Ascending aorta (tissue), 2 donors: ENCODE data around the gene MAP7D2. TPM values are rescaled to one million over a fixed set of nuclear protein-coding genes. Genes with fewer than 3 reads are reported as not detected.

ENCODE experiments used
- DNase-seq, 2 donors: peaks; one replicate each; pipeline ENCODE4 v3.0.0-alpha.2; 2019; ENCODE audit warnings: low spot score in 2 of 2
- H3K27ac ChIP-seq, 2 donors: fragments of 200-600 bp; sonication (generic); one replicate each; pipeline ENCODE4 v1.5.1; 2016 to 2017; ENCODE audit warnings: mild to moderate bottlenecking in 1 of 2
- H3K27me3 ChIP-seq: fragments of 200-600 bp; sonication (generic); one replicate; pipeline ENCODE4 v1.5.1; 2017
- H3K36me3 ChIP-seq, 2 donors: fragments of 200-600 bp; sonication (generic); one replicate each; pipeline ENCODE4 v1.5.1; 2016
- H3K4me1 ChIP-seq, 2 donors: fragments of 200-600 bp; sonication (generic); one replicate each; pipeline ENCODE4 v1.5.1; 2016 to 2017; ENCODE audit warnings: mild to moderate bottlenecking in 1 of 2
- H3K4me3 ChIP-seq, 2 donors: fragments of 200-600 bp; sonication (generic); one replicate each; pipeline ENCODE4 v1.5.1; 2016 to 2017; ENCODE audit warnings: mild to moderate bottlenecking in 1 of 2
- H3K9me3 ChIP-seq, 2 donors: fragments of 200-600 bp; sonication (generic); one replicate each; pipeline ENCODE4 v1.5.1; 2016
- intact Hi-C: fragments of 100-400 bp; cut with DNase I; formaldehyde crosslinking; loops from one replicate; pipeline ENCODE4 v1.15.1; 2023
- total RNA-seq: library from RNA; depleted of rRNA; stranded (reverse); fragments of >200 nt; gene quantifications from one replicate; pipeline ENCODE4 v1.1.0, GENCODE V29; 2016
- TF ChIP-seq, protein P1 (sequence below), 3 experiments: fragments of 200-600 bp in 2 of 3; fragments of 450-650 bp in 1 of 3; sonication (generic) in 2 of 3; IDR thresholded peaks; one replicate each; pipeline ENCODE4 v1.5.1; 2016 to 2019; ENCODE audit warnings: antibody characterized with exemption in 3 of 3, mild to moderate bottlenecking in 1 of 3, moderate library complexity in 1 of 3

Gene MAP7D2
- total RNA-seq, 1 donor from 2014 or later, result not detected

DNA sequence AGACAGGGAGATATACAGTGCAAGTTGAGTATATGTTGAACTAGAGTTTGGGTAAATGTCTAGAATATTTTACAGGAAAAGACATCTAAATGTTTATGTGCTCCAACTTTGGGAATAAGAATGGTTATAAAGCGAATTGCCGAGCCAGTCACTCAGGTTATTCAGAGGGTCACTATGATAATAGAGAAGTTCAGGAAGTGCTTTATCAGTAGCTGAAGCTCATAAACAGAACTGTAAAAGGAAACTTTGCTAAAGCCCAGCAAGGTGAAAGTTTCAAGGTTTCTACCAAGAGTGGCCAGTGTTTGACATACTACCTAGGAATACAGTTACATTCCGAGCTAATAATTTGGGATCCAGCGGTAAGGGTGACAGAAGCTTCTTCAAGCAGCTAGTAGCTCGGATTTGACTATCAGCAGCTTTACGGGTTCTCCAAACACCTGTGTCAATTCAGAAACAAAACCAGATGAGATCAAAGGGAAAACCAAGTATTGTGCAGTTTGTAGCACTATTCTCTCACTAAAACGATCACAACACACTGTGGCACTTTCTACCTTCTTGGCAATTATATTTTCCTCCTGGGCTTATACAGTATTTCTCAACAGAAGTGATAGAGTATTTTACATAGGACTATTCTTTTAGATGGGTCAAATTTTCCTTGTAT is 108.6 kb downstream of the MAP7D2 start:
- intact Hi-C loops, result no loop called here
- Histone ChIP-seq H3K4me1 (no peaks in the 10 kb centered on the region), H3K27me3 (no peaks in the 10 kb centered on the region), H3K9me3 (no peaks in the 10 kb centered on the region), H3K36me3 (no peaks in the 10 kb centered on the region), H3K4me3 (no peak overlapping the region), H3K27ac (no peak overlapping the region)
- TF ChIP-seq, protein P1, sequence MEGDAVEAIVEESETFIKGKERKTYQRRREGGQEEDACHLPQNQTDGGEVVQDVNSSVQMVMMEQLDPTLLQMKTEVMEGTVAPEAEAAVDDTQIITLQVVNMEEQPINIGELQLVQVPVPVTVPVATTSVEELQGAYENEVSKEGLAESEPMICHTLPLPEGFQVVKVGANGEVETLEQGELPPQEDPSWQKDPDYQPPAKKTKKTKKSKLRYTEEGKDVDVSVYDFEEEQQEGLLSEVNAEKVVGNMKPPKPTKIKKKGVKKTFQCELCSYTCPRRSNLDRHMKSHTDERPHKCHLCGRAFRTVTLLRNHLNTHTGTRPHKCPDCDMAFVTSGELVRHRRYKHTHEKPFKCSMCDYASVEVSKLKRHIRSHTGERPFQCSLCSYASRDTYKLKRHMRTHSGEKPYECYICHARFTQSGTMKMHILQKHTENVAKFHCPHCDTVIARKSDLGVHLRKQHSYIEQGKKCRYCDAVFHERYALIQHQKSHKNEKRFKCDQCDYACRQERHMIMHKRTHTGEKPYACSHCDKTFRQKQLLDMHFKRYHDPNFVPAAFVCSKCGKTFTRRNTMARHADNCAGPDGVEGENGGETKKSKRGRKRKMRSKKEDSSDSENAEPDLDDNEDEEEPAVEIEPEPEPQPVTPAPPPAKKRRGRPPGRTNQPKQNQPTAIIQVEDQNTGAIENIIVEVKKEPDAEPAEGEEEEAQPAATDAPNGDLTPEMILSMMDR (IDR thresholded peaks at IDR 0.05), result no peak
- DNase-seq, result no peak

DNA sequence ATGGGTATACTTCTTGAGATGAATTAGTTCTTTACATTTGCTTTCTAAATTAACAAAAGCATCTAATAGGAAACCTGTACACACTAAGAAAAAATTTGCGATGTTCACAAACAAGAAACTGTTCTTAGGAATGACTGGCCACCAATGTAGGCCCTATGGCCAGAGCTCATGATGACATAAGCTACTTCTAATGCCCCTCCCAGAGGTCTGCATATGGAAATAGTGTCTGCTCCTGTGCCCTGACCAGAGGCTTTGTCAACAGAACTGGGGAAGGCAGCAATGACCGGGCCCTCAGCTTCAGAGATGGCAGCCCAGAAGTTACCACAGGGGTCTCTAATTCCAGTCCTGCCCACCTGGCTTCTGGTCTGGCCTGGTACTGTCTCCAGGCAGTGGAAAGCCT is 110.8 kb downstream of the MAP7D2 start:
- intact Hi-C loops, result no loop called here
- TF ChIP-seq, protein P1 (IDR thresholded peaks at IDR 0.05), result no peak
- H3K4me3 ChIP-seq, result no peak overlapping the region
- H3K9me3 ChIP-seq, result no peaks in the 10 kb centered on the region
- no peak overlapping the region for H3K27ac ChIP-seq
- H3K36me3 ChIP-seq, result no peaks in the 10 kb centered on the region
- DNase-seq, result no peak
- H3K27me3 ChIP-seq, result no peaks in the 10 kb centered on the region
- no peaks in the 10 kb centered on the region for H3K4me1 ChIP-seq

DNA sequence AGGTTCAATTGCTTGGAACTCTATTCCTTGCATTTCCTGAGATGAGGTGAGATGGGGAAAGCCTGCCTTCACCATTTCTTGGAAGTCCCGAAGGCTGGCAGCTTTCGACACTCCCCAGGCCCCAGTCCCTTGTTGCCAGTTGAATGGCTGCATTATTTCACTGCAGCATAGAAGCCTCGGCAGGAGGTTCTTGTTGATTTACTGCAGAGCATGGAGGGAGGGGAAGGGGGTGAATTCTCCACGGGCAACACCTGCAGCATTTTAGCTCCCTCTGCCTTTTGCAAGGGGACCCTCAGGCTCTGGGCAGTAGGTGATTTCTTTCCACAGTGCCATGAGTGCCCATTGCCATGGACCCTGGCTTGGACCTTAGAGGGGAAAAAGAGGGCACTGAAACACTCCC is 115.1 kb downstream of the MAP7D2 start:
- intact Hi-C loops, result no loop called here
- TF ChIP-seq, protein P1 (IDR thresholded peaks at IDR 0.05), result no peak
- no peaks in the 10 kb centered on the region for H3K27me3 ChIP-seq
- no peak overlapping the region for H3K4me3 ChIP-seq
- no peak for DNase-seq
- H3K36me3 ChIP-seq, result no peaks in the 10 kb centered on the region
- no peaks in the 10 kb centered on the region for H3K9me3 ChIP-seq
- H3K4me1 ChIP-seq, result no peaks in the 10 kb centered on the region
- no peak overlapping the region for H3K27ac ChIP-seq

DNA sequence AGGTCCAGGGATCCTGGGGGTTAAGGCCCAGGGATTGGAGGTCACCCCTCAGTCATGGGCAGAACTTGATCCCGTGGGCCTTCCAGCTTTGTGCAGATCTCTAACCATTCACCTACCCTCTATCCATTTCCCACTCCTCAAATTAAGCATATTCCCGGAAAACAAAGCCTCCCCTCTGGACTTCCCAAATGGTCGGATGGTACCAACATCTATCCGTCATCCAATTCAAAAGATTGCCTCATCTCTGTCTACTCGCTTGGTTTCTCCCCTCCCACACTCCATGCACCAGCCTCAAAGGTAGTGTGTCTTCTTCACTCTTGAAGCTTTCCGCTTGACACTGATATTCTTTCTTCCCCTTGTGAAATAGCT is 125.4 kb downstream of the MAP7D2 start:
- H3K27me3 ChIP-seq, result no peaks in the 10 kb centered on the region
- H3K27ac ChIP-seq, result peak overlapping the region in 1 of 2 donors; percentile 68
- no peaks in the 10 kb centered on the region for H3K4me1 ChIP-seq
- intact Hi-C loops, result loop anchor here (2.0 to 10.0 kb wide), 3 partner anchors 85 to 153 kb away; partner anchors contain the start of genes EIF1AX and SH3KBP1
- DNase-seq, result no peak
- no peaks in the 10 kb centered on the region for H3K9me3 ChIP-seq
- peak overlapping the region in 1 of 2 donors; percentile 69 for H3K4me3 ChIP-seq
- TF ChIP-seq, protein P1 (IDR thresholded peaks at IDR 0.05), result no peak
- H3K36me3 ChIP-seq, result no peaks in the 10 kb centered on the region

DNA sequence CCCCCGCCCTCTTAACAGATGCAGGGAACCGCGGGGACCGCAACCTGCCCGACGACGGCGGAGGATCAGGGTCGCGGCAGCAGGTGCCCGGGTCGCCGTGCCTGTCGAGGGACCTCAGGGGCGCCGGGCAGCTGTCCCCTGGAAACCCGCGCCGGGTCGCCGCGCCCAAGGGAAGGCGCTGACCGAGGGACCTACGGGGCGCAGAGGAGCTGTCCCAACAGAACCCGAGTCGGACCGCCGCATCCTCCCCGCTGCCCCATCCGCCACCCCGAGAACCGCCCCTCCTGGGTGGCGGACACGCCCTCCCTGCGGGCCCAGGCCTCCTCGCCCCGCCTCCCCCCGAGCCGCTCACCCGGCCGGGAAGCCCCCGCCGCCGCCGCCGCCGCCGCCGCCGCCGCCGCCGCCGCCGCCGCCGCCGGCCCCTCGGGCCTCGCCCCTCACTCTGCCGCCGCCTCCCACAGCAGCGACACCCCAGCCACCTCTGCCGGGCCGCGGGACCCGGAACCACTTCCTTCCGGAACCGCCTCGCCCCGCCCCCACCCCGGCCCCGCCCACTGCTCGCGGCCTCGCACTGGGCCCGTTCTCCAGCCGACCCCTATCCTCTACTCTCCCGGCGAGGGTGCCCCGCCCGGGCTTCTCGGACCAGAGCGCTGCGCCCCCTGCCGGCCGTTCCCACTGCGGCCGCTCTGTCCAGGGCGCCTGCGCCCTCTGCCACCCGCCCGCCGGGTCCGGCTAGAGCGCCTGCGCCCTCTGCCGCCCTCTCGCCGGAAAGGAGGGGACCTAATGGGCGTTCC is 126.0 kb downstream of the MAP7D2 start, which contains the start of gene BCLAF3:
BCLAF3 (minus strand) TSS at position 506 of the 794 bp plus-strand sequence. CDS start 20,797 bp downstream, outside the sequence.
- H3K9me3 ChIP-seq, result no peaks in the 10 kb centered on the region
- no peaks in the 10 kb centered on the region for H3K4me1 ChIP-seq
- H3K36me3 ChIP-seq, result no peaks in the 10 kb centered on the region
- TF ChIP-seq, protein P1 (IDR thresholded peaks at IDR 0.05), result peak; percentile 84 to 86 (median 84)
- H3K4me3 ChIP-seq, result peak within 1 kb of the TSS; percentile 61 to 69
- intact Hi-C loops, result loop anchor here (2.0 to 10.0 kb wide), 3 partner anchors 84 to 154 kb away; partner anchors contain the start of genes EIF1AX and SH3KBP1
- peak within 1 kb of the TSS; percentile 46 to 68 for H3K27ac ChIP-seq
- peak; percentile 53 to 92 for DNase-seq
- H3K27me3 ChIP-seq, result no peaks in the 10 kb centered on the region
